Measurements from ENCODE around the gene TMEM63A. TPM values are rescaled to one million over a fixed set of nuclear protein-coding genes. Genes with fewer than 3 reads are reported as not detected.
A peak's percentile ranks its signal among the peaks of the same experiment; 100 is the strongest.

TMEM63A gene
- total RNA-seq, 2 experiments from 2014 or later, result 29.5 to 33.0 TPM

- Mint-ChIP-seq H3K9me3 (no peaks in the 10 kb centered on the region), H3K27ac (no peak overlapping the region), H3K36me3 (peaks cover 25% of the 10 kb centered on the region)
Measured at GRCh38 chr1:225915538-225915991, 33.4 kb upstream of the TMEM63A start.

GRCh38 chr1:225914947-225915346 is 32.8 kb upstream of the TMEM63A start:
- Mint-ChIP-seq H3K4me3 (no peak overlapping the region), H3K9me3 (no peaks in the 10 kb centered on the region), H3K27me3 (no peaks in the 10 kb centered on the region), H3K4me1 (peaks cover 17% of the 10 kb centered on the region), H3K27ac (no peak overlapping the region), H3K36me3 (peaks cover 20% of the 10 kb centered on the region)
- DNase-seq, result no peak

More at GRCh38 chr1:225915538-225915991, 33.4 kb upstream of the TMEM63A start:
- Mint-ChIP-seq H3K27me3 (no peaks in the 10 kb centered on the region), H3K4me3 (no peak overlapping the region), H3K4me1 (peaks cover 17% of the 10 kb centered on the region)
- DNase-seq, result no peak

- no peak for DNase-seq
- Mint-ChIP-seq H3K9me3 (no peaks in the 10 kb centered on the region), H3K4me3 (no peak overlapping the region), H3K27me3 (no peaks in the 10 kb centered on the region), H3K36me3 (peaks cover 16% of the 10 kb centered on the region), H3K27ac (no peak overlapping the region), H3K4me1 (peaks cover 20% of the 10 kb centered on the region)
Measured at GRCh38 chr1:225914391-225914790, 32.2 kb upstream of the TMEM63A start.

- Mint-ChIP-seq H3K4me1 (peaks cover 21% of the 10 kb centered on the region), H3K27ac (no peak overlapping the region), H3K27me3 (no peaks in the 10 kb centered on the region), H3K9me3 (no peaks in the 10 kb centered on the region), H3K4me3 (no peak overlapping the region), H3K36me3 (no peaks in the 10 kb centered on the region)
- peak; percentile 83 for DNase-seq
Measured at GRCh38 chr1:225911191-225912130, 29.3 kb upstream of the TMEM63A start.

GRCh38 chr1:225909477-225909876 is 27.3 kb upstream of the TMEM63A start:
- H3K27ac Mint-ChIP-seq, result no peak overlapping the region
- no peak overlapping the region for H3K4me3 Mint-ChIP-seq
- H3K27me3 Mint-ChIP-seq, result no peaks in the 10 kb centered on the region
- H3K36me3 Mint-ChIP-seq, result no peaks in the 10 kb centered on the region
- no peaks in the 10 kb centered on the region for H3K9me3 Mint-ChIP-seq
- H3K4me1 Mint-ChIP-seq, result peaks cover 31% of the 10 kb centered on the region
- DNase-seq, result no peak

GRCh38 chr1:225908773-225909172 is 26.6 kb upstream of the TMEM63A start:
- peaks cover 31% of the 10 kb centered on the region for H3K4me1 Mint-ChIP-seq
- no peak for DNase-seq
- H3K9me3 Mint-ChIP-seq, result no peaks in the 10 kb centered on the region
- H3K27ac Mint-ChIP-seq, result no peak overlapping the region
- no peaks in the 10 kb centered on the region for H3K27me3 Mint-ChIP-seq
- no peaks in the 10 kb centered on the region for H3K36me3 Mint-ChIP-seq
- no peak overlapping the region for H3K4me3 Mint-ChIP-seq

- Mint-ChIP-seq H3K27me3 (no peaks in the 10 kb centered on the region), H3K27ac (no peak overlapping the region), H3K36me3 (no peaks in the 10 kb centered on the region), H3K4me1 (peaks cover 31% of the 10 kb centered on the region), H3K4me3 (no peak overlapping the region), H3K9me3 (no peaks in the 10 kb centered on the region)
- no peak for DNase-seq
Measured at GRCh38 chr1:225908013-225908640, 25.9 kb upstream of the TMEM63A start.

GRCh38 chr1:225907341-225907740 is 25.2 kb upstream of the TMEM63A start:
- Mint-ChIP-seq H3K27ac (no peak overlapping the region), H3K27me3 (no peaks in the 10 kb centered on the region), H3K4me3 (no peak overlapping the region), H3K4me1 (peaks cover 31% of the 10 kb centered on the region), H3K36me3 (no peaks in the 10 kb centered on the region), H3K9me3 (no peaks in the 10 kb centered on the region)
- DNase-seq, result no peak

GRCh38 chr1:225906467-225906866 is 24.3 kb upstream of the TMEM63A start:
- no peak for DNase-seq
- H3K4me1 Mint-ChIP-seq, result peaks cover 28% of the 10 kb centered on the region
- no peak overlapping the region for H3K4me3 Mint-ChIP-seq
- H3K9me3 Mint-ChIP-seq, result no peaks in the 10 kb centered on the region
- H3K36me3 Mint-ChIP-seq, result no peaks in the 10 kb centered on the region
- no peak overlapping the region for H3K27ac Mint-ChIP-seq
- no peaks in the 10 kb centered on the region for H3K27me3 Mint-ChIP-seq

- H3K27ac Mint-ChIP-seq, result no peak overlapping the region
- no peaks in the 10 kb centered on the region for H3K36me3 Mint-ChIP-seq
- H3K4me1 Mint-ChIP-seq, result peaks cover 23% of the 10 kb centered on the region
Measured at GRCh38 chr1:225903623-225904022, 21.4 kb upstream of the TMEM63A start.

GRCh38 chr1:225899044-225899925 is 17.1 kb upstream of the TMEM63A start:
- H3K27me3 Mint-ChIP-seq, result no peaks in the 10 kb centered on the region
- peaks cover 37% of the 10 kb centered on the region for H3K4me1 Mint-ChIP-seq
- H3K4me3 Mint-ChIP-seq, result no peak overlapping the region
- H3K27ac Mint-ChIP-seq, result no peak overlapping the region
- H3K36me3 Mint-ChIP-seq, result peaks cover 4% of the 10 kb centered on the region
- no peaks in the 10 kb centered on the region for H3K9me3 Mint-ChIP-seq
- DNase-seq, result no peak

More at GRCh38 chr1:225903623-225904022, 21.4 kb upstream of the TMEM63A start:
- no peaks in the 10 kb centered on the region for H3K27me3 Mint-ChIP-seq
- H3K9me3 Mint-ChIP-seq, result no peaks in the 10 kb centered on the region
- no peak for DNase-seq
- H3K4me3 Mint-ChIP-seq, result no peak overlapping the region

GRCh38 chr1:225897595-225898514 is 15.7 kb upstream of the TMEM63A start:
- Mint-ChIP-seq H3K4me3 (peak overlapping the region; percentile 24), H3K36me3 (peaks cover 4% of the 10 kb centered on the region), H3K27ac (peak overlapping the region; percentile 89), H3K4me1 (peaks cover 41% of the 10 kb centered on the region), H3K9me3 (no peaks in the 10 kb centered on the region), H3K27me3 (no peaks in the 10 kb centered on the region)
- no peak for DNase-seq

GRCh38 chr1:225896937-225897549 is 14.9 kb upstream of the TMEM63A start:
- peak; percentile 63 for DNase-seq
- no peaks in the 10 kb centered on the region for H3K27me3 Mint-ChIP-seq
- H3K36me3 Mint-ChIP-seq, result peaks cover 4% of the 10 kb centered on the region
- H3K27ac Mint-ChIP-seq, result peak overlapping the region; percentile 89
- peaks cover 41% of the 10 kb centered on the region for H3K4me1 Mint-ChIP-seq
- H3K4me3 Mint-ChIP-seq, result peak overlapping the region; percentile 54
- H3K9me3 Mint-ChIP-seq, result no peaks in the 10 kb centered on the region
